Left colon (tissue), 2 donors: ENCODE data around the gene ZBTB47. TPM values are rescaled to one million over a fixed set of nuclear protein-coding genes. Genes with fewer than 3 reads are reported as not detected.
A peak's percentile ranks its signal among the peaks of the same experiment; 100 is the strongest.

ENCODE experiments used
- ATAC-seq: fragments of 200-7000 bp; cut with Tn5 transposase; one replicate; pipeline ENCODE4 v1.9.1; 2020; ENCODE audit warnings: mild to moderate bottlenecking, moderate library complexity
- DNase-seq, 2 donors: peaks; one replicate each; pipeline ENCODE4 v3.0.0-alpha.2; 2020
- intact Hi-C, 2 donors: fragments of 100-400 bp; cut with DNase I in 1 of 2; cut with micrococcal nuclease in 1 of 2; formaldehyde crosslinking; loops; one replicate each; pipeline versions ENCODE4 v1.11.2 to v1.14.0; 2022; cut with DNase I, micrococcal nuclease
- total RNA-seq, 2 donors: library from RNA; stranded (reverse); fragmentation: NEBNext Ultra II Directional; extraction: Animal tissue kit (Norgen Biotek cat#: 25700); gene quantifications; one replicate each; pipeline ENCODE4 v1.2.1, GENCODE V29; 2021
- donor health status: DM: no; HTN: no; CAD: no.
- donor health status: DM: yes; HTN: yes; CAD: no.

Gene ZBTB47
- total RNA-seq, 2 donors from 2014 or later = 5.7 to 11.8 TPM

GRCh38 chr3:42662037-42662812, 8.7 kb downstream of the ZBTB47 start:
- intact Hi-C loops = no loop called here
- ATAC-seq (no peak), DNase-seq (no peak)

- intact Hi-C loops = no loop called here
- DNase-seq (no peak), ATAC-seq (no peak)
Measured at GRCh38 chr3:42662813-42663535, 9.5 kb downstream of the ZBTB47 start.

- DNase-seq = no peak
- intact Hi-C loops = no loop called here
- ATAC-seq = peak; percentile 70
Measured at GRCh38 chr3:42663581-42664437, 10.3 kb downstream of the ZBTB47 start.

- intact Hi-C loops = no loop called here
- ATAC-seq (no peak), DNase-seq (no peak)
Measured at GRCh38 chr3:42664438-42664803, 10.9 kb downstream of the ZBTB47 start.

GRCh38 chr3:42665050-42665878, 11.8 kb downstream of the ZBTB47 start:
- intact Hi-C loops = no loop called here
- DNase-seq (no peak), ATAC-seq (no peak)

- ATAC-seq (no peak), DNase-seq (no peak)
- intact Hi-C loops = no loop called here
Measured at GRCh38 chr3:42666022-42666421, 12.5 kb downstream of the ZBTB47 start.

- ATAC-seq (no peak), DNase-seq (no peak)
- intact Hi-C loops = no loop called here
Measured at GRCh38 chr3:42666577-42666998, 13.1 kb downstream of the ZBTB47 start.

GRCh38 chr3:42667096-42667522, 13.6 kb downstream of the ZBTB47 start:
- intact Hi-C loops = no loop called here
- DNase-seq (no peak), ATAC-seq (no peak)

- ATAC-seq (no peak), DNase-seq (peak in 1 of 2 donors; percentile 19)
- intact Hi-C loops = no loop called here
Measured at GRCh38 chr3:42667523-42668412, 14.3 kb downstream of the ZBTB47 start.

- ATAC-seq (no peak), DNase-seq (no peak)
- intact Hi-C loops = no loop called here
Measured at GRCh38 chr3:42668413-42668760, 14.9 kb downstream of the ZBTB47 start.

- DNase-seq (no peak), ATAC-seq (no peak)
Measured at GRCh38 chr3:42668793-42669217, 15.3 kb downstream of the ZBTB47 start.

GRCh38 chr3:42670051-42670576, 16.6 kb downstream of the ZBTB47 start:
- DNase-seq = no peak
- no peak for ATAC-seq
- intact Hi-C loops = no loop called here

More at GRCh38 chr3:42668793-42669217, 15.3 kb downstream of the ZBTB47 start:
- intact Hi-C loops = no loop called here

- DNase-seq (no peak), ATAC-seq (no peak)
- intact Hi-C loops = no loop called here
Measured at GRCh38 chr3:42670670-42671069, 17.2 kb downstream of the ZBTB47 start.

- ATAC-seq (no peak), DNase-seq (no peak)
- intact Hi-C loops = no loop called here
Measured at GRCh38 chr3:42672515-42672914, 19.0 kb downstream of the ZBTB47 start.

- DNase-seq (peak in 1 of 2 donors; percentile 16), ATAC-seq (no peak)
- intact Hi-C loops = no loop called here
Measured at GRCh38 chr3:42673082-42673481, 19.6 kb downstream of the ZBTB47 start.

GRCh38 chr3:42674146-42674545, 20.6 kb downstream of the ZBTB47 start:
- ATAC-seq (no peak), DNase-seq (no peak)
- intact Hi-C loops = no loop called here

- DNase-seq (no peak), ATAC-seq (no peak)
- intact Hi-C loops = no loop called here
Measured at GRCh38 chr3:42675909-42676308, 22.4 kb downstream of the ZBTB47 start.
